HEK293T (cell line): ENCODE results near the gene HCK.
A peak's percentile ranks its signal among the peaks of the same experiment; 100 is the strongest.

Source experiments
- CTCF ChIA-PET: fragments of 350-600 bp; formaldehyde crosslinking; extraction: SDS; loops from one replicate; lab custom pipeline; 2021; ENCODE audit warnings: antibody characterized with exemption, inconsistent platforms; lab: Yijun Ruan, JAX
- POLR2A ChIA-PET: fragments of 350-600 bp; formaldehyde crosslinking; extraction: SDS; loops from one replicate; lab custom pipeline; 2020; ENCODE audit warnings: antibody characterized with exemption, inconsistent platforms; lab: Yijun Ruan, JAX
- DNase-seq: peaks from one replicate; pipeline ENCODE4 v3.0.0; 2012; ENCODE audit warnings: mixed read lengths; ENCODE audit errors: extremely low spot score
- ARNT ChIP-seq: fragments of 450-650 bp; IDR thresholded peaks from 2 replicates; pipeline ENCODE4 v1.6.1; 2017; ENCODE audit warnings: mild to moderate bottlenecking
- BHLHE40 ChIP-seq: fragments of 450-650 bp; IDR thresholded peaks from 2 replicates; pipeline ENCODE4 v1.6.1; 2016; ENCODE audit warnings: mild to moderate bottlenecking, moderate library complexity, borderline replicate concordance
- CTBP1 ChIP-seq: fragments of 450-650 bp; IDR thresholded peaks from 2 replicates; pipeline ENCODE4 v1.6.1; 2016; ENCODE audit warnings: borderline replicate concordance
- ELF4 ChIP-seq: fragments of 450-650 bp; IDR thresholded peaks from 2 replicates; pipeline ENCODE4 v1.6.1; 2017; ENCODE audit warnings: antibody characterized with exemption
- FOXA1 ChIP-seq: fragments of 450-650 bp; IDR thresholded peaks from 2 replicates; pipeline ENCODE4 v1.6.1; 2016; ENCODE audit warnings: mild to moderate bottlenecking
- FOXK2 ChIP-seq: fragments of 450-650 bp; IDR thresholded peaks from 2 replicates; pipeline ENCODE4 v1.6.1; 2016; ENCODE audit warnings: mild to moderate bottlenecking
- FOXM1 ChIP-seq: fragments of 450-650 bp; IDR thresholded peaks from 2 replicates; pipeline ENCODE4 v1.6.1; 2017; ENCODE audit warnings: mild to moderate bottlenecking, borderline replicate concordance
- HDGF ChIP-seq: fragments of 450-650 bp; IDR thresholded peaks from 2 replicates; pipeline ENCODE4 v1.6.1; 2017; ENCODE audit warnings: antibody characterized with exemption, borderline replicate concordance
- L3MBTL2 ChIP-seq: fragments of 450-650 bp; conservative IDR thresholded peaks from 2 replicates; pipeline ENCODE4 v1.6.1; 2016; ENCODE audit warnings: mild to moderate bottlenecking
- LEF1 ChIP-seq: fragments of 450-650 bp; IDR thresholded peaks from 2 replicates; pipeline ENCODE4 v1.6.1; 2017; ENCODE audit warnings: mild to moderate bottlenecking, borderline replicate concordance
- NFRKB ChIP-seq: fragments of 450-650 bp; IDR thresholded peaks from 2 replicates; pipeline ENCODE4 v1.6.1; 2016; ENCODE audit warnings: mild to moderate bottlenecking, moderate library complexity
- PKNOX1 ChIP-seq: fragments of 450-650 bp; IDR thresholded peaks from 2 replicates; pipeline ENCODE4 v1.6.1; 2016
- SP1 ChIP-seq: fragments of 450-650 bp; IDR thresholded peaks from 2 replicates; pipeline ENCODE4 v1.6.1; 2017
- SUZ12 ChIP-seq: fragments of 450-650 bp; IDR thresholded peaks from 2 replicates; pipeline ENCODE4 v1.6.1; 2016; ENCODE audit warnings: mild to moderate bottlenecking
- TARDBP ChIP-seq: fragments of 450-650 bp; IDR thresholded peaks from 2 replicates; pipeline ENCODE4 v1.6.1; 2016
- ZNF384 ChIP-seq: fragments of 450-650 bp; IDR thresholded peaks from 2 replicates; pipeline ENCODE4 v1.6.1; 2016

The HCK gene

DNA sequence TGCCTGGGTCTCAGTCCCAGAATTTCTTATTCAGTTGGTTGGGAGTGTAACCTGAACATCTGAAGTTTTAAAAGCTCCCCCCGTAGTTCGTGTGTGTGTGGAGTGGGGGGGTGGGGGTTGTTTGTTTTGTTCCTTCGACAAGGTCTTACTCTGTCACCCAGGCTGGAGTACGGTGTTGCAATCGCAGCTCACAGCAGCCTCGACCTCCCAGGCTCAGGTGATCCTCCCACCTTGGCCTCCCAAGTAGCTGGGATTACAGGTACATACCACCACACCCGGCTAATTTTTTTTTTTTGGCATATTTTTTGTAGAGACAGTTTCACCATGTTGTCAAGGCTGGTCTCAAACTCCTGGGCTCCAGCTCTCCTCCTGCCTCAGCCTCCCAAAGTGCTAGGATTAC, 38.7 kb upstream of the HCK start:
- CTCF ChIA-PET = interaction anchor here (0.6 to 1.4 kb wide), 2 partner anchors 8 to 18 kb away, joined by 3 read pairs; no protein-coding TSS in a partner anchor

DNA sequence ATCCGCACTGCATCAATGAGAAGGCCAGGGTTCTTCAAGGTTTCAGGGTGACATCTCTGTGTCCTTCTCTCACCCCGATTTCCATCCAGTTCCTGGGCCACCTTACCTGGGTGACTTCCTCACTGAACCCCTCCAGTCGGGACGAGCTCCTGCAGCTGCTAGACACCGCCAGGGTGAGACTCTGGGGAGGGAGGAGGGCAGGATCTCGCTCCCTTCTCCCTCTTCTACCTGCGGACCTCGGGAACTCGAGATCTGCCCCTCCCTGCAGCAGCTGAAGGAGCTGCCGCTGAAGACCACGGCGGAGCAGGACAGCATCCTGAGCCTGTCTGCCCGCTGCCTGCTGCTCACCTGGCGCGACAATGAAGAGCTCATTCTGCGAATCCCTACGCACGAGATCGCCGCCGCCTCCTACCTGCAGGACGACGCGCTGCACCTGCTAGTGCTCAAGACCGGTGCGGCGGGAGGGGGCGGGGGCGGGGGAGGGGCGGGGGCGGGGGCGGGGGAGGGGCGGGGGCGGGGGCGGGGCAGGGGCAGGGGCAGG, 34.3 kb upstream of the HCK start:
- DNase-seq = peak; percentile 56
- ChIA-PET POLR2A (no interaction called here), CTCF (interaction anchor here (0.5 to 1.5 kb wide), 4 partner anchors 9 to 82 kb away, joined by 3 to 7 read pairs (median 3); no protein-coding TSS in a partner anchor)
- no peak for TF ChIP-seq L3MBTL2
- TF ChIP-seq FOXK2 = no peak
- no peak for TF ChIP-seq LEF1
- no peak for TF ChIP-seq PKNOX1
- no peak for TF ChIP-seq TARDBP
- no peak for TF ChIP-seq HDGF
- no peak for TF ChIP-seq ZNF384
- TF ChIP-seq CTBP1 = no peak
- no peak for TF ChIP-seq NFRKB
- TF ChIP-seq ARNT = no peak
- TF ChIP-seq SP1 = no peak
- TF ChIP-seq FOXM1 = no peak
- TF ChIP-seq ELF4 = no peak
- TF ChIP-seq FOXA1 = no peak

More for the DNA sequence above, 38.7 kb upstream of the HCK start:
- TF ChIP-seq FOXM1 (no peak), SUZ12 (no peak), FOXK2 (no peak), FOXA1 (no peak), SP1 (no peak), NFRKB (no peak), PKNOX1 (no peak), ELF4 (no peak), LEF1 (no peak)
- POLR2A ChIA-PET = no interaction called here
- DNase-seq = no peak

GRCh38 chr20:32018269-32019155, 33.5 kb upstream of the HCK start:
- TF ChIP-seq SP1 = peak; percentile 74
- no peak for TF ChIP-seq FOXA1
- ChIA-PET POLR2A (interaction anchor here (0.9 kb wide), 1 partner anchor 10 kb away, joined by 3 read pairs; no protein-coding TSS in a partner anchor), CTCF (interaction anchor here (0.6 to 1.5 kb wide), 3 partner anchors 8 to 80 kb away, joined by 3 to 7 read pairs (median 3); no protein-coding TSS in a partner anchor)
- peak; percentile 85 for DNase-seq

- DNase-seq = peak; percentile 67
- no peak for TF ChIP-seq FOXK2
- TF ChIP-seq CTBP1 = no peak
- TF ChIP-seq SP1 = no peak
- TF ChIP-seq ELF4 = no peak
- TF ChIP-seq FOXA1 = no peak
- TF ChIP-seq ARNT = no peak
- TF ChIP-seq L3MBTL2 = no peak
- no peak for TF ChIP-seq TARDBP
- no peak for TF ChIP-seq SUZ12
- no peak for TF ChIP-seq NFRKB
- TF ChIP-seq BHLHE40 = no peak
- no peak for TF ChIP-seq FOXM1
- TF ChIP-seq PKNOX1 = no peak
- no peak for TF ChIP-seq LEF1
- TF ChIP-seq ZNF384 = no peak
- TF ChIP-seq HDGF = no peak
- ChIA-PET POLR2A (interaction anchor here (0.9 kb wide), 1 partner anchor 9 kb away, joined by 3 read pairs; no protein-coding TSS in a partner anchor), CTCF (interaction anchor here (1.1 kb wide), 1 partner anchor 10 kb away, joined by 4 read pairs; no protein-coding TSS in a partner anchor)
Measured at GRCh38 chr20:32019156-32019510, 32.9 kb upstream of the HCK start.

DNA sequence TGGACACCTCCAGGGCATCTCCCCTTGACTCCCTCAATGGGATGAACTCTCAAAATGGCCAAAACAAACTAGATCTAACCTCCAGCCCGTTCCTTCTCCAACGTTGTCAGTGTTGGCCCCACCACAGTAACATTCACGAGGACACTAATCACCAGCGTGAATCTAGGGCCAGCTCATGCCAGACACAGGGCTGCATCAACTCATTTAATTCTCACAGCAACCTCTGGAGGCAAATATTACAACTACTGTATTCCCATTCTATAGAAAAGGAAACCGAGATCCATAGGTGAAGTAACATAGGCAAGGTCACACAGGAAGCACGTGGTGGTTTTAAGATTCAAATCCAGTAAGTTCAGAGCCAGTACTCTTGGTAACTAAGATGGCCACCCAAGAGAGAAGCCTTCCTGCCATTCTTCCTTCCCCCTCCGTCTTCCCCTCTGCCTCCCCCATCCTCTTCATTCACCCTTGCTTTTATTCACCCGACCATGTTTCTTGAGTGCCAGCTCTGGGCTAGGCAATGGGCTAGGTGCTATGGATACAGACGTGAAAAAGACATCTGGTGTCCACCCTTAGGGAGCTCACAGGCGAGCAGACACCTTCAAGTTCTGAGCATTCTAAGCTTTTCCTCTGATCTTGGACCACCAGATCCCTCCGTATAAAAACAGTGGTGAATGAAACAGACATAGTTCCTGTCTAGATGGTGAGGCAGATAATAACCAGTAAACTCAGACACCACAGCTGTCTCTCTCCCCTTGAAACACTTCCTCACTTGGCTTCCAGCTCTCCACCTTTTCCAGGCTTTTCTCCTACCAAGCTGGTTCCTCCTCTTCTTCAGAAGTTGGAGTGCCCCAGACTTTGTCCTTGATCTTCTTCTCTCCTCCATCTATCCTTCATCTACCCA, 32.2 kb upstream of the HCK start:
- ChIA-PET CTCF (interaction anchor here (0.8 to 1.1 kb wide), 2 partner anchors 9 to 12 kb away, joined by 3 to 4 read pairs; no protein-coding TSS in a partner anchor), POLR2A (interaction anchor here (0.6 to 0.9 kb wide), 2 partner anchors 9 kb away, joined by 3 read pairs; no protein-coding TSS in a partner anchor)
- no peak for DNase-seq
- TF ChIP-seq HDGF (no peak), BHLHE40 (no peak), LEF1 (no peak), ZNF384 (no peak), TARDBP (no peak), ARNT (no peak), FOXA1 (no peak), FOXK2 (no peak), FOXM1 (no peak)
